ENCODE results near the gene CEPT1. TPM values are rescaled to one million over a fixed set of nuclear protein-coding genes. Genes with fewer than 3 reads are reported as not detected.
A peak's percentile ranks its signal among the peaks of the same experiment; 100 is the strongest.
"Not testable (repeated sequence)": the region's sequence is repeated elsewhere in the genome, so short reads cannot be mapped to it uniquely, and the experiment has no call there.

CEPT1 gene
- total RNA-seq, 2 experiments from 2014 or later: 23.9 to 28.8 TPM

DNA sequence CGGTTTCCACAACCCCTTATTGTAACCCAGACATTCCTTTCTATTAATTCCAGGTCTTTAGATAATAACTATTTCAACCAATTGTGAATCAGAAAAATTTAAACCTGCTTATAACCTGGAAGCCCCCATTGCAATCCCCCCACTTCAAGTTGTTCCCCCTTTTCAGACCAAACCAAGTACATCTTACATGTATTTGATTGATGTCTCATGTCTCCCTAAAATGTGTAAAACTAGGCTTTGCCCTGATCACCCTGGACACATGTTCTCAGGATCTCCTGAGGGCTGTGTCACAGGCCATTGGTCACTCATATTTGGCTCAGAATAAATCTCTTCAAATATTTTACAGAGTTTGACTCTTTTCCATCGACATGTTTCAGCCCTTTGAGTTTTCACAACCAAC lies 75.3 kb downstream of the CEPT1 start:
- H3K36me3 Mint-ChIP-seq, DNase-seq, H3K27me3 Mint-ChIP-seq, H3K9me3 Mint-ChIP-seq: not testable (repeated sequence)
- POLR2A ChIA-PET: interaction anchor here (0.9 to 8.8 kb wide), 3 partner anchors 13 to 339 kb away, joined by 3 to 256 read pairs (median 3); partner anchors contain the start of gene DENND2D
- Mint-ChIP-seq H3K4me3 (peak overlapping the region; percentile 66), H3K4me1 (ENCODE audit: low read depth) (peaks cover 82% of the 10 kb centered on the region), H3K27ac (peak overlapping the region; percentile 95)
- CTCF ChIA-PET: interaction anchor here (0.7 to 8.8 kb wide), 9 partner anchors 8 to 524 kb away, joined by 3 to 143 read pairs (median 3); partner anchors contain the start of genes CHI3L2, DENND2D and INKA2
- intact Hi-C loops (cut with micrococcal nuclease): loop anchor here (1.0 to 10.0 kb wide), 2 partner anchors 11 to 880 kb away; partner anchors contain the start of gene RBM15

- H3K4me1 Mint-ChIP-seq (ENCODE audit: low read depth): peaks cover 97% of the 10 kb centered on the region
- H3K9me3 Mint-ChIP-seq: no peaks in the 10 kb centered on the region
- ChIA-PET POLR2A (interaction anchor here (8.8 kb wide), 1 partner anchor 19 kb away, joined by 256 read pairs; the partner anchor contains the start of gene DENND2D), CTCF (interaction anchor here (0.6 to 12.9 kb wide), 7 partner anchors 16 to 224 kb away, joined by 3 to 169 read pairs (median 4); partner anchors contain the start of gene DENND2D)
- no peaks in the 10 kb centered on the region for H3K36me3 Mint-ChIP-seq
- peak overlapping the region; percentile 66 for H3K4me3 Mint-ChIP-seq
- peaks cover 3% of the 10 kb centered on the region for H3K27me3 Mint-ChIP-seq
- no peak for DNase-seq
- H3K27ac Mint-ChIP-seq: peak overlapping the region; percentile 95
- intact Hi-C loops (cut with micrococcal nuclease): loop anchor here (1.0 to 10.0 kb wide), 8 partner anchors 16 to 882 kb away; partner anchors contain the start of genes ATP5PB, CEPT1, DDX20 and DENND2D
Observed at GRCh38 chr1:111216751-111217150, 76.7 kb downstream of the CEPT1 start.

- H3K9me3 Mint-ChIP-seq: no peaks in the 10 kb centered on the region
- peaks cover 3% of the 10 kb centered on the region for H3K27me3 Mint-ChIP-seq
- ChIA-PET CTCF (interaction anchor here (0.6 to 12.9 kb wide), 6 partner anchors 16 to 224 kb away, joined by 3 to 169 read pairs (median 4); partner anchors contain the start of gene DENND2D), POLR2A (interaction anchor here (8.8 kb wide), 1 partner anchor 19 kb away, joined by 256 read pairs; the partner anchor contains the start of gene DENND2D)
- H3K27ac Mint-ChIP-seq: peak overlapping the region; percentile 95
- no peak for DNase-seq
- intact Hi-C loops (cut with micrococcal nuclease): loop anchor here (2.0 to 10.0 kb wide), 6 partner anchors 77 to 883 kb away; partner anchors contain the start of genes ATP5PB, CEPT1, DDX20 and DRAM2
- H3K4me3 Mint-ChIP-seq: peak overlapping the region; percentile 66
- no peaks in the 10 kb centered on the region for H3K36me3 Mint-ChIP-seq
- peaks cover 99% of the 10 kb centered on the region for H3K4me1 Mint-ChIP-seq (ENCODE audit: low read depth)
Observed at GRCh38 chr1:111217183-111217910, 77.3 kb downstream of the CEPT1 start.

- ChIA-PET POLR2A (interaction anchor here (0.6 to 8.8 kb wide), 8 partner anchors 9 to 359 kb away, joined by 3 to 256 read pairs (median 4); partner anchors contain the start of genes CEPT1, CHI3L2, DENND2D and DRAM2), CTCF (interaction anchor here (0.6 to 12.9 kb wide), 11 partner anchors 18 to 495 kb away, joined by 3 to 169 read pairs (median 5); partner anchors contain the start of gene DENND2D)
- peak overlapping the region; percentile 6 for H3K4me3 Mint-ChIP-seq
- H3K27ac Mint-ChIP-seq: peak overlapping the region; percentile 95
- intact Hi-C loops (cut with micrococcal nuclease): loop anchor here (2.0 to 10.0 kb wide), 2 partner anchors 72 to 884 kb away; partner anchors contain the start of gene RBM15
- H3K4me1 Mint-ChIP-seq (ENCODE audit: low read depth): peaks cover 96% of the 10 kb centered on the region
- peaks cover 3% of the 10 kb centered on the region for H3K27me3 Mint-ChIP-seq
- no peak for DNase-seq
- H3K36me3 Mint-ChIP-seq: no peaks in the 10 kb centered on the region
- H3K9me3 Mint-ChIP-seq: no peaks in the 10 kb centered on the region
Observed at GRCh38 chr1:111218701-111219556, 78.9 kb downstream of the CEPT1 start.

- peak; percentile 75 for DNase-seq
- H3K4me3 Mint-ChIP-seq: peak overlapping the region; percentile 9
- POLR2A ChIA-PET: interaction anchor here (0.9 to 8.8 kb wide), 7 partner anchors 8 to 373 kb away, joined by 3 to 256 read pairs (median 4); partner anchors contain the start of genes CEPT1, CHI3L2, DENND2D and DRAM2
- no peaks in the 10 kb centered on the region for H3K9me3 Mint-ChIP-seq
- peak overlapping the region; percentile 95 for H3K27ac Mint-ChIP-seq
- peaks cover 91% of the 10 kb centered on the region for H3K4me1 Mint-ChIP-seq (ENCODE audit: low read depth)
- CTCF ChIA-PET: interaction anchor here (1.0 to 12.9 kb wide), 10 partner anchors 19 to 494 kb away, joined by 3 to 169 read pairs (median 5); partner anchors contain the start of gene DENND2D
- intact Hi-C loops (cut with micrococcal nuclease): loop anchor here (2.0 to 10.0 kb wide), 5 partner anchors 32 to 885 kb away; partner anchors contain the start of genes RAP1A and RBM15
- H3K27me3 Mint-ChIP-seq: peaks cover 3% of the 10 kb centered on the region
- H3K36me3 Mint-ChIP-seq: no peaks in the 10 kb centered on the region
Observed at GRCh38 chr1:111219557-111220286, 79.7 kb downstream of the CEPT1 start.

DNA sequence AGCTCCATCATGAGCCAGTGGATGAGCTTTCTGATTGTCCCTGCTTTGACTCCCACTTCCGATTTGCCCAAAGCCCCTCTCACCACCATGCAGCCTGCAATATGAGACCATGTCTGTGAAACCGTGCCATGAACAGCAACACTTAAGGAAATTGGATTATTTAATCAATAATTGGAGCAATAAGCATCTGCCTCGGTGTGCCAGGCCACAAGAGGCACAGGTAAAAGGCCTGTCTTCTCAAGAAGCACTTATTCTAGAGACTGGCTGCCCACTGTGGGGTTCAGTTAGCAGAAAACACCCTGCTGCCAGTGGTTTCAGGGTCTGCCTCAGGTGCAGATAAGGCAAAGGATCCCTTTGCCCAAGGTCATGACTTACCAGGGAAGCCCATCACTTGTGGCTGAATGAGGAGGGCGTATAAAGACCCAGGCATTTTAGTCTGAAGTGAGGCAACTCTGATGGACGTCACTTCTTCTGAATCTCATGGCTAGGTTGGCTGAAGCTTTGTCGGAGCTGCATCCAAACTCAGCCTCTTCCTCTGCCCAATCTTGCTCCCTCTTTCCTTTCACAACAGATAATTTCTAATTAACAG lies 80.4 kb downstream of the CEPT1 start:
- Mint-ChIP-seq H3K27ac (peak overlapping the region; percentile 95), H3K9me3 (no peaks in the 10 kb centered on the region), H3K4me3 (peak overlapping the region; percentile 9), H3K27me3 (peaks cover 3% of the 10 kb centered on the region), H3K4me1 (ENCODE audit: low read depth) (peaks cover 91% of the 10 kb centered on the region), H3K36me3 (no peaks in the 10 kb centered on the region)
- ChIA-PET CTCF (interaction anchor here (0.6 to 12.9 kb wide), 11 partner anchors 19 to 493 kb away, joined by 3 to 169 read pairs (median 4); partner anchors contain the start of gene DENND2D), POLR2A (interaction anchor here (0.6 to 8.8 kb wide), 9 partner anchors 23 to 372 kb away, joined by 3 to 256 read pairs (median 3); partner anchors contain the start of genes CEPT1, DENND2D and DRAM2)
- no peak for DNase-seq
- intact Hi-C loops (cut with micrococcal nuclease): loop anchor here (5.0 kb wide), 3 partner anchors 33 to 397 kb away; partner anchors contain the start of gene RAP1A

DNA sequence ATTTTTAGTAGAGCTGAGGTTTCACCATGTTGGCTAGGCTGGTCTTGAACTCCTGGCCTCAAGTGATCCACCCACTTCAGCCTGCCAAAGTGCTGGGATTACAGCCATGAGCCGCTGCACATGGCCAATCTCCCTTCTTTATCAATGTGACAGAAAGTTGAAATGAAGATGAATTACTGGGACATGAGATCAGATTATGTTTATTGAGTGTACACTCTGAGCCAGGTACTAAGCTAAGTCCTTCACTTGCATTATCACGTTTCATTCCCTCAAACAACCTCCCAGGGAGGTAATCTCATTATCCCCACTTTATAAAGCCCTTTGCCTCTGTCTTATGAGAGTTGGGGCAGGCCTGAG lies 81.2 kb downstream of the CEPT1 start:
- Mint-ChIP-seq H3K9me3 (no peaks in the 10 kb centered on the region), H3K27ac (peak overlapping the region; percentile 95), H3K36me3 (no peaks in the 10 kb centered on the region), H3K27me3 (no peaks in the 10 kb centered on the region), H3K4me1 (ENCODE audit: low read depth) (peaks cover 91% of the 10 kb centered on the region), H3K4me3 (peak overlapping the region; percentile 35)
- DNase-seq: no peak
- ChIA-PET POLR2A (interaction anchor here (0.6 to 8.8 kb wide), 7 partner anchors 23 to 371 kb away, joined by 3 to 256 read pairs (median 3); partner anchors contain the start of gene DENND2D), CTCF (interaction anchor here (1.2 to 12.9 kb wide), 4 partner anchors 20 to 286 kb away, joined by 3 to 169 read pairs (median 74); partner anchors contain the start of gene DENND2D)
- intact Hi-C loops (cut with micrococcal nuclease): loop anchor here (5.0 kb wide), 3 partner anchors 34 to 396 kb away; partner anchors contain the start of gene RAP1A

DNA sequence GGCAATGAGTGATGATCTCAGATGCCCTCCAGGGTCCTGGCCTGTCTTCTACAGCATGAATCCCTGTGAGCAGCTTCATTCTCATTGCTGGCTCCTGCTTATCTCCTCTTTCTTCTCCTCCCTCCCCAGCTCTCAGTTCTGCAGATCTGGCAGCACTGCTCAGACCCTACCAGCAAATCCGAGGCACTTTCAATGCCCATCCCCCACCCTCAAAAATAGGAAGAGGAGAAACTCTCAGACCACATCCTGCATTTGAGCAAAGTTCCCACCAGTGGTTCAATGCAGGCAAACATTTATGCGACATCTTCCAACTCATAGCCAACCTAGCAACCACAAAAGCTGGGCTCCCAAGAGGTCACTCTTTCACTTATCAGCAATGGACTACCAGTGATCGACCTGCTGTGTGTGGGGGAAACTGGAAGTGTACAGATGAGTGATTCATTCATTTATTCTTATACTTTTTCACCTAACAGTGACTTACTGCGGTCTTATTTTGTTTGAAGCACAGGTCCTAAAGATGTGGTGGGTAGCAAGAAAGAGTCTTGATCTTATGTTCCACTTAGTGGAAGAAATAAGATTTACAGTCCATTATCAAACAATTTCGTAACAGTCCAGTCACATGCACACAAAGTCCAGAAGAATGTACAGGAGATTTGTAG lies 81.7 kb downstream of the CEPT1 start:
- H3K4me3 Mint-ChIP-seq: peak overlapping the region; percentile 35
- DNase-seq: peak; percentile 82
- no peaks in the 10 kb centered on the region for H3K9me3 Mint-ChIP-seq
- H3K36me3 Mint-ChIP-seq: no peaks in the 10 kb centered on the region
- no peaks in the 10 kb centered on the region for H3K27me3 Mint-ChIP-seq
- peaks cover 91% of the 10 kb centered on the region for H3K4me1 Mint-ChIP-seq (ENCODE audit: low read depth)
- intact Hi-C loops (cut with micrococcal nuclease): loop anchor here (1.0 to 5.0 kb wide), 5 partner anchors 21 to 396 kb away; partner anchors contain the start of genes DENND2D and RAP1A
- ChIA-PET CTCF (interaction anchor here (1.2 to 12.9 kb wide), 5 partner anchors 21 to 286 kb away, joined by 3 to 169 read pairs (median 8); partner anchors contain the start of gene DENND2D), POLR2A (interaction anchor here (1.2 to 8.8 kb wide), 4 partner anchors 24 to 371 kb away, joined by 3 to 256 read pairs (median 5); partner anchors contain the start of gene DENND2D)
- H3K27ac Mint-ChIP-seq: peak overlapping the region; percentile 95

DNA sequence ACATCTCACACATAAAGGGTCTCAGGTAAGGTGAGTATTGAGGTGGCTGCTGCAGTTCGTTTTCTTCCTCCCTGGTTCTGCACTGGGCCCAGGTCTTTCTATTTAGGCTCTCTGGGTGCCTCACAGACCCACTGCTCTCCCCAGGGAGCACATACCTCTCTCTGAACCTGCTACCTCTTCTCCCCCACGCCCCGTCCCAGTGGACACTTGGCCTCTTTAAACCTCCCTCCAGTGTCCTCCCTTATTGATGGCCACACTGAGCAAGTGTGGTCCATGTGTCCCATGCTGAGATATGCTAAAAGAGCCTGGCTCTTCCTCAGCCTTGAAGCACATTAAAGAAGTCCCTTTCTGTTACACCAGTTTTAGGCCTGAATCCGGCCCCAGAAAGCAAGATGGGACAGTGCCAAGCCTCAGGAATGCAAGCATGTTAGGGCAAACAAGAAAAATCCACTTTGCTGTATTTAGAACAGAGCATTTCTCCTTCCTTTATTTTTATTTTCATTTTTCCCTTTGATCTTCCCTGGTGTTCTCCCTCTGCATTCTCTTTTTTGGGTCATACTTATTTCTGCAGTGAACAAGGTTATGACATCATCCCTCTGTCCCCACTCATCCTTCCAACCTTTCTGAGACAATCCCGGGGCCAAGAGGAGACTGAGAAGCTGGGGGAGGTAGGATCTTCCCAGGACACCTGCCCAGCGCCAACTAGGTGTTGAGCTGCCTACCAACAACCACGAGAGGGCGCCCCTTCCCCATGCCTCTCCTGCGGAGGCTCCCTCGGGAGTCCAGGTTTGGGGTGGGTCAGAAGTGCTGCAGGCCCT lies 82.5 kb downstream of the CEPT1 start:
- peaks cover 91% of the 10 kb centered on the region for H3K4me1 Mint-ChIP-seq (ENCODE audit: low read depth)
- CTCF ChIA-PET: interaction anchor here (0.6 to 12.9 kb wide), 38 partner anchors 8 to 547 kb away, joined by 3 to 169 read pairs (median 5); partner anchors contain the start of gene WDR77
- intact Hi-C loops (cut with micrococcal nuclease): loop anchor here (1.0 to 5.0 kb wide), 7 partner anchors 22 to 395 kb away; partner anchors contain the start of genes DENND2D and RAP1A
- DNase-seq: peak; percentile 89
- H3K9me3 Mint-ChIP-seq: no peaks in the 10 kb centered on the region
- H3K27me3 Mint-ChIP-seq: no peaks in the 10 kb centered on the region
- no peaks in the 10 kb centered on the region for H3K36me3 Mint-ChIP-seq
- H3K27ac Mint-ChIP-seq: peak overlapping the region; percentile 95
- H3K4me3 Mint-ChIP-seq: peak overlapping the region; percentile 61
- POLR2A ChIA-PET: interaction anchor here (0.7 to 8.8 kb wide), 4 partner anchors 24 to 179 kb away, joined by 3 to 256 read pairs (median 4); partner anchors contain the start of gene DENND2D

Measured in activated CD4-positive, alpha-beta memory T cell treated with anti-CD3 and anti-CD28 coated beads for 36 hours (primary cell).